OCI-LY7 (cell line): ENCODE data around the gene CAND1. TPM values are rescaled to one million over a fixed set of nuclear protein-coding genes. Genes with fewer than 3 reads are reported as not detected.

Experiments
- BruUV-seq: library from RNA; stranded (reverse); fragments of 400-500 nt; replicated peaks from 2 replicates; lab custom pipeline; 2021; lab: Mats Ljungman, UMichigan
- CTCF ChIA-PET: fragments of 300-600 bp; sonication (Branson Sonifier 250); formaldehyde crosslinking; loops from one replicate; lab custom pipeline; 2022; ENCODE audit warnings: antibody characterized with exemption; ENCODE audit not compliant: unreplicated experiment; lab: Charles Lee
- POLR2A ChIA-PET: fragments of 300-600 bp; sonication (Branson Sonifier 250); formaldehyde crosslinking; loops from one replicate; lab custom pipeline; 2022; ENCODE audit warnings: antibody characterized with exemption; lab: Charles Lee
- DNase-seq: peaks from one replicate; pipeline ENCODE4 v3.0.0-alpha.2; 2015; ENCODE audit warnings: low spot score
- H2AFZ ChIP-seq: fragments of 200-600 bp; sonication (generic), shearing (Covaris generic); 2 replicates; pipeline ENCODE4 v1.6.1; 2014; ENCODE audit warnings: mild to moderate bottlenecking, antibody characterized with exemption, low read length, moderate library complexity
- H3K27ac ChIP-seq: fragments of 200-600 bp; sonication (generic); 2 replicates; pipeline ENCODE4 v1.5.1; 2014; ENCODE audit warnings: mixed run types, low read depth, mild to moderate bottlenecking, moderate library complexity, low read length, inconsistent platforms; ENCODE audit not compliant: poor library complexity, severe bottlenecking
- H3K36me3 ChIP-seq: fragments of 200-600 bp; sonication (generic); 2 replicates; pipeline ENCODE4 v1.6.1; 2014; ENCODE audit warnings: mild to moderate bottlenecking, antibody characterized with exemption, low read length, moderate library complexity, mixed read lengths; ENCODE audit not compliant: insufficient read depth
- H3K4me1 ChIP-seq: fragments of 200-600 bp; sonication (generic); 2 replicates; pipeline ENCODE4 v1.5.1; 2014; ENCODE audit warnings: mild to moderate bottlenecking, low read length; ENCODE audit not compliant: insufficient read depth, poor library complexity, severe bottlenecking
- H3K4me2 ChIP-seq: fragments of 200-600 bp; sonication (generic); 2 replicates; pipeline ENCODE4 v1.6.1; 2014; ENCODE audit warnings: mild to moderate bottlenecking, low read length
- H3K4me3 ChIP-seq: fragments of 200-600 bp; sonication (generic); 2 replicates; pipeline ENCODE4 v1.5.1; 2014; ENCODE audit warnings: mild to moderate bottlenecking, low read depth, low read length; ENCODE audit not compliant: poor library complexity, severe bottlenecking
- H3K79me2 ChIP-seq: fragments of 200-600 bp; sonication (generic); 2 replicates; pipeline ENCODE4 v1.6.1; 2016; ENCODE audit warnings: low read depth, mild to moderate bottlenecking, low read length, moderate library complexity, mixed read lengths; ENCODE audit not compliant: insufficient read depth
- H3K9me2 ChIP-seq: fragments of 200-600 bp; sonication (generic); 2 replicates; pipeline ENCODE4 v1.6.1; 2016; ENCODE audit warnings: mild to moderate bottlenecking, low read length, mixed read lengths; ENCODE audit not compliant: insufficient read depth
- H3K9me3 ChIP-seq: fragments of 200-600 bp; sonication (generic); 2 replicates; pipeline ENCODE4 v1.6.1; 2014; ENCODE audit warnings: mild to moderate bottlenecking, mixed run types, low read length, mixed read lengths
- H4K20me1 ChIP-seq: fragments of 200-600 bp; sonication (generic); 2 replicates; pipeline ENCODE4 v1.6.1; 2014; ENCODE audit warnings: mild to moderate bottlenecking, antibody characterized with exemption, low read length, moderate library complexity, mixed read lengths; ENCODE audit not compliant: insufficient read depth
- EZH2phosphoT487 ChIP-seq: fragments of 200-600 bp; sonication (generic); IDR thresholded peaks from 2 replicates; pipeline ENCODE4 v1.6.1; 2018; ENCODE audit warnings: low read depth, borderline replicate concordance, mild to moderate bottlenecking, mixed run types, antibody characterized with exemption, low read length, moderate library complexity, mixed read lengths
- intact Hi-C: fragments of 100-400 bp; cut with micrococcal nuclease; formaldehyde crosslinking; loops from one replicate; pipeline ENCODE4 v1.10.0; 2022; ENCODE audit not compliant: unreplicated experiment
- total RNA-seq, 2 experiments: library from RNA; depleted of rRNA in 1 of 2; stranded (reverse); fragments of >200 nt in 1 of 2; shearing (Covaris generic) in 1 of 2; gene quantifications; 2 replicates each; pipeline ENCODE4 v1.2.3, GENCODE V29; 2014 to 2022
- TF ChIP-seq, protein P1 (sequence below): fragments of 200-600 bp; sonication (generic); conservative IDR thresholded peaks from 2 replicates; pipeline ENCODE4 v1.5.1; 2014; ENCODE audit warnings: mild to moderate bottlenecking, antibody characterized with exemption, low read length, moderate library complexity, mixed read lengths

CAND1 gene
- total RNA-seq, 2 experiments from 2014 or later, result 109 to 207 TPM

DNA sequence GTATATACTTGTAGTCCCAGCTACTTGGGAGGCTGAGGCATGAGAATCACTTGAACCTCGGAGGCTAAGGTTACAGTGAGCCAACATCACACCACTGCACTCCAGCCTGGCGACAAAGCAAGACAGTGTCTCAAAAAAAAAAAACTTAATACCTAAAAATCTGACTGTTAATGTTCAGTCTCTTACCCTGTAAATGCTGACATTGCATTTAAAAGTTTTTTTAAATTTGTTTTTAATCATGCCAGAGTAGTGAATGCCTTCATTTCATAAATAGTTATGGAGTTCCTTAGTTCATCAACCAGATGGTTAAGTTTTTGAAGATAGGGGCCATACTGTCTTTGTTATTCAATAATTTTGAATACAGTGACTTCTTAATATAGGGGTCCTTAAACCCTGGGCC lies 21.2 kb downstream of the CAND1 start:
- no peaks in the 10 kb centered on the region for H3K9me3 ChIP-seq
- peaks cover 99% of the 10 kb centered on the region for H3K79me2 ChIP-seq
- no peak for TF ChIP-seq EZH2phosphoT487
- TF ChIP-seq, protein P1, sequence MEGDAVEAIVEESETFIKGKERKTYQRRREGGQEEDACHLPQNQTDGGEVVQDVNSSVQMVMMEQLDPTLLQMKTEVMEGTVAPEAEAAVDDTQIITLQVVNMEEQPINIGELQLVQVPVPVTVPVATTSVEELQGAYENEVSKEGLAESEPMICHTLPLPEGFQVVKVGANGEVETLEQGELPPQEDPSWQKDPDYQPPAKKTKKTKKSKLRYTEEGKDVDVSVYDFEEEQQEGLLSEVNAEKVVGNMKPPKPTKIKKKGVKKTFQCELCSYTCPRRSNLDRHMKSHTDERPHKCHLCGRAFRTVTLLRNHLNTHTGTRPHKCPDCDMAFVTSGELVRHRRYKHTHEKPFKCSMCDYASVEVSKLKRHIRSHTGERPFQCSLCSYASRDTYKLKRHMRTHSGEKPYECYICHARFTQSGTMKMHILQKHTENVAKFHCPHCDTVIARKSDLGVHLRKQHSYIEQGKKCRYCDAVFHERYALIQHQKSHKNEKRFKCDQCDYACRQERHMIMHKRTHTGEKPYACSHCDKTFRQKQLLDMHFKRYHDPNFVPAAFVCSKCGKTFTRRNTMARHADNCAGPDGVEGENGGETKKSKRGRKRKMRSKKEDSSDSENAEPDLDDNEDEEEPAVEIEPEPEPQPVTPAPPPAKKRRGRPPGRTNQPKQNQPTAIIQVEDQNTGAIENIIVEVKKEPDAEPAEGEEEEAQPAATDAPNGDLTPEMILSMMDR, result no peak
- no peaks in the 10 kb centered on the region for H3K4me1 ChIP-seq
- peaks cover 20% of the 10 kb centered on the region for H4K20me1 ChIP-seq
- no peak for DNase-seq
- no peak overlapping the region for H3K27ac ChIP-seq
- BruUV-seq, result no TSS peak
- intact Hi-C loops, result no loop called here
- no peak overlapping the region for H2AFZ ChIP-seq
- no peak overlapping the region for H3K4me2 ChIP-seq
- CTCF ChIA-PET, result no interaction called here
- POLR2A ChIA-PET, result no interaction called here
- no peaks in the 10 kb centered on the region for H3K9me2 ChIP-seq
- peaks cover 93% of the 10 kb centered on the region for H3K36me3 ChIP-seq
- H3K4me3 ChIP-seq, result no peak overlapping the region

DNA sequence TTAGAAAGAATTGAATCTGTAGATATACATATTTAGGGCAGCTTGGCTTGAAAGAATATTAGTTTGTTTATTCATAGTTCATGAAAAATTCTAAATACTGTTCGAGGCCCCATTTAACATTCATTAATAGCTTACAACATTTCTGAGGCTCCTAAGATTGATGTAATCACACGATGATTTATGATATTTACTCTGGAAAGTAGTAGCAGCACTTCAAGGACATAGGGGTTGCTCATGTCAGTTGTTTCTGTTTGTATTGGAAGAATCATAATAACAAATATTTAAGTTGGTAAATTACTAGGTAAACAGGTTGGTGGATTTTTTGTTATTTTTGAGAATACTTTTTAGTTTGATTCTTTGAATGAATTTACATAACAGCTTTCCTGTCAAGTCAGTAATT lies 30.4 kb downstream of the CAND1 start:
- peaks cover 99% of the 10 kb centered on the region for H3K36me3 ChIP-seq
- CTCF ChIA-PET, result no interaction called here

DNA sequence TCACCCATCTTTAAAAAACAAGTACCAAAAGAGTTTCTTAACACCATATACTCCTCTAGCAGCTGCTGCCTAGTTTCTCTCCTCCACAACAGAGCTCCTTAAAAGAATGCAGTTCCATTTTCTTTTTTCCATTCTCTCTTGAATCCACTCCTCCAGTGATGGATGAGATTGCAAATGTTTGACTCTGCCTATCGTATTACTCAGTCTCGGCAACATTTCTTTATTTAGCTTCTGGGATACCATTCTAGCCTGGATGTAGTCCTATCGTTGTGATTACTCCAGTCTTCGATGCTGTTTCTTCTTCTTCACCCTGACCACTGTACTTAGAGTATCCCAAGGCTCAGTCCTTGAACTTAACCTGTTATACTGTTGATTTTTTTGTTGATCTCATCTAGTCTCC lies 30.8 kb downstream of the CAND1 start:
- ChIA-PET POLR2A (interaction anchor here (0.7 to 1.7 kb wide), 2 partner anchors 8 to 23 kb away, joined by 3 to 5 read pairs; no protein-coding TSS in a partner anchor), CTCF (no interaction called here)
- H3K4me2 ChIP-seq, result no peak overlapping the region
- BruUV-seq, result no TSS peak
- intact Hi-C loops, result no loop called here
- H3K79me2 ChIP-seq, result peaks cover 36% of the 10 kb centered on the region; the same call in 1 of the 2 replicates
- H3K36me3 ChIP-seq, result peaks cover 99% of the 10 kb centered on the region
- no peaks in the 10 kb centered on the region for H3K4me1 ChIP-seq
- H4K20me1 ChIP-seq, result peaks cover 18% of the 10 kb centered on the region
- H3K9me2 ChIP-seq, result no peaks in the 10 kb centered on the region
- H3K9me3 ChIP-seq, result no peaks in the 10 kb centered on the region
- H3K4me3 ChIP-seq, result no peak overlapping the region
- no peak overlapping the region for H3K27ac ChIP-seq
- TF ChIP-seq EZH2phosphoT487, result no peak
- TF ChIP-seq, protein P1, result no peak
- no peak overlapping the region for H2AFZ ChIP-seq
- DNase-seq, result no peak

More for the DNA sequence above, 30.4 kb downstream of the CAND1 start:
- intact Hi-C loops, result no loop called here
- TF ChIP-seq, protein P1, result no peak
- TF ChIP-seq EZH2phosphoT487, result no peak
- no peaks in the 10 kb centered on the region for H3K4me1 ChIP-seq
- no peaks in the 10 kb centered on the region for H3K9me2 ChIP-seq
- H3K79me2 ChIP-seq, result peaks cover 40% of the 10 kb centered on the region; the same call in 1 of the 2 replicates
- no peak overlapping the region for H3K4me3 ChIP-seq
- H4K20me1 ChIP-seq, result peaks cover 18% of the 10 kb centered on the region
- no peak for DNase-seq
- BruUV-seq, result no TSS peak
- H2AFZ ChIP-seq, result no peak overlapping the region
- no peak overlapping the region for H3K27ac ChIP-seq
- POLR2A ChIA-PET, result interaction anchor here (0.7 kb wide), 1 partner anchor 24 kb away, joined by 3 read pairs; no protein-coding TSS in a partner anchor
- no peak overlapping the region for H3K4me2 ChIP-seq
- H3K9me3 ChIP-seq, result no peaks in the 10 kb centered on the region
